Lower leg skin (tissue), 3 donors: Measurements from ENCODE around the gene FKBP6.

Experiments used
- POLR2A ChIP-seq, 2 donors: fragments of 450-650 bp; IDR thresholded peaks; one replicate each; pipeline ENCODE4 v1.6.1; 2016 to 2017; ENCODE audit warnings: antibody characterized with exemption in 2 of 2, mild to moderate bottlenecking in 1 of 2, moderate library complexity in 1 of 2
- TF ChIP-seq, protein P1 (sequence below), 3 donors: fragments of 450-650 bp; IDR thresholded peaks; one replicate each; pipeline ENCODE4 v1.5.1; 2016; ENCODE audit warnings: antibody characterized with exemption in 3 of 3, mild to moderate bottlenecking in 3 of 3, moderate library complexity in 2 of 3

DNA sequence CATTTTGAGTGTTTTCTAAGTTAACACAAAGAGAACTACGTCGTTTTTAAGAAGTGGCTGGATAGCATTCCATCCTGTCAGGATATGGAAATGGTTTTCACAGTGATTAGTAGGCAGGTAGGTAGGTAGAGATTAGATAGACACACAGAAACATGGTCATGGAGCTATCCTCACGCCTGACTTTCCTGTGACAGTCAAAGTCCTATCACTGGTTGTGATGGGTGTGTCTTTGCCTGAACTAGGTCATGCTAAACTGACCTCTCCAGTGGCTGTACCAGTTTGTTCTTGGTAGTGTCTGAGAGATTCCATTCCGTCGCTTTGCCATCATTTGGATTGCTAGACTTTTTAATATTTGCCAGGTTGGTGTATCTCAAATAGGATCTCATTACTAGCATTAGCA lies 28.2 kb downstream of the FKBP6 start:
- TF ChIP-seq, protein P1, sequence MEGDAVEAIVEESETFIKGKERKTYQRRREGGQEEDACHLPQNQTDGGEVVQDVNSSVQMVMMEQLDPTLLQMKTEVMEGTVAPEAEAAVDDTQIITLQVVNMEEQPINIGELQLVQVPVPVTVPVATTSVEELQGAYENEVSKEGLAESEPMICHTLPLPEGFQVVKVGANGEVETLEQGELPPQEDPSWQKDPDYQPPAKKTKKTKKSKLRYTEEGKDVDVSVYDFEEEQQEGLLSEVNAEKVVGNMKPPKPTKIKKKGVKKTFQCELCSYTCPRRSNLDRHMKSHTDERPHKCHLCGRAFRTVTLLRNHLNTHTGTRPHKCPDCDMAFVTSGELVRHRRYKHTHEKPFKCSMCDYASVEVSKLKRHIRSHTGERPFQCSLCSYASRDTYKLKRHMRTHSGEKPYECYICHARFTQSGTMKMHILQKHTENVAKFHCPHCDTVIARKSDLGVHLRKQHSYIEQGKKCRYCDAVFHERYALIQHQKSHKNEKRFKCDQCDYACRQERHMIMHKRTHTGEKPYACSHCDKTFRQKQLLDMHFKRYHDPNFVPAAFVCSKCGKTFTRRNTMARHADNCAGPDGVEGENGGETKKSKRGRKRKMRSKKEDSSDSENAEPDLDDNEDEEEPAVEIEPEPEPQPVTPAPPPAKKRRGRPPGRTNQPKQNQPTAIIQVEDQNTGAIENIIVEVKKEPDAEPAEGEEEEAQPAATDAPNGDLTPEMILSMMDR (IDR thresholded peaks at IDR 0.05), result no peak
- no peak for TF ChIP-seq POLR2A (IDR thresholded peaks at IDR 0.05)
